HCT116 (cell line): ENCODE data around the gene KLHDC8B. TPM values are rescaled to one million over a fixed set of nuclear protein-coding genes. Genes with fewer than 3 reads are reported as not detected.

Source experiments
- ATAC-seq: fragments of 200-7000 bp; cut with Tn5 transposase; 2 replicates; pipeline ENCODE4 v1.9.1; 2020; ENCODE audit warnings: mild to moderate bottlenecking, moderate library complexity
- BruUV-seq: library from RNA; stranded (reverse); fragments of 400-500 nt; replicated peaks from 2 replicates; lab custom pipeline; 2021; lab: Mats Ljungman, UMichigan
- CTCF ChIA-PET: fragments of 300-600 bp; sonication (Branson Sonifier 250); formaldehyde crosslinking; loops from one replicate; lab custom pipeline; 2021; ENCODE audit warnings: antibody characterized with exemption; lab: Charles Lee
- POLR2A ChIA-PET: fragments of 300-600, 350-600 bp; sonication (Branson Sonifier 250); formaldehyde crosslinking; loops from one replicate; lab custom pipeline; 2021; ENCODE audit warnings: antibody characterized with exemption; lab: Charles Lee
- RAD21 ChIA-PET, 2 experiments: fragments of 300-600 bp; sonication (Branson Sonifier 250); formaldehyde crosslinking; loops; one replicate each; lab custom pipeline; 2023; ENCODE audit warnings: low total read pairs in 2 of 2; ENCODE audit not compliant: uncharacterized antibody in 2 of 2, unreplicated experiment in 2 of 2, low non-redundant PET in 1 of 2; lab: Charles Lee
- DNase-seq: peaks from one replicate; pipeline ENCODE4 v3.0.0-alpha.2; 2010; ENCODE audit warnings: low read depth, low spot score
- H2AFZ ChIP-seq: fragments of 200-600 bp; shearing (Covaris generic), sonication (generic); 2 replicates; pipeline ENCODE4 v1.6.1; 2017; ENCODE audit warnings: low read depth, mixed run types, mixed read lengths, antibody characterized with exemption, low read length; ENCODE audit not compliant: poor library complexity, severe bottlenecking
- H3K27ac ChIP-seq: 2 replicates; pipeline ENCODE4 v1.5.1; 2012; ENCODE audit warnings: low read depth, low read length
- H3K27me3 ChIP-seq: fragments of 200-600 bp; sonication (generic); 2 replicates; pipeline ENCODE4 v1.6.1; 2016; ENCODE audit warnings: mixed run types, low read length, mixed read lengths; ENCODE audit not compliant: insufficient read depth
- H3K36me3 ChIP-seq, 2 experiments: fragments of 200-500 bp in 1 of 2; fragments of 200-600 bp in 1 of 2; sonication (Bioruptor generic) in 1 of 2; sonication (generic) in 1 of 2; 2 replicates each; pipeline versions ENCODE4 v1.5.1 to v1.6.1; 2014 to 2016; ENCODE audit warnings: low read length in 2 of 2, inconsistent platforms in 1 of 2, mixed read lengths in 1 of 2, mixed run types in 1 of 2; ENCODE audit not compliant: insufficient read depth in 2 of 2, control insufficient read depth in 1 of 2
- H3K4me1 ChIP-seq, 2 experiments: fragments of 200-600 bp in 1 of 2; sonication (generic) in 1 of 2; 2 replicates each; pipeline versions ENCODE4 v1.5.1 to v1.6.1; 2012 to 2017; ENCODE audit warnings: low read length in 2 of 2, inconsistent platforms in 1 of 2, mild to moderate bottlenecking in 1 of 2, mixed read lengths in 1 of 2, mixed run types in 1 of 2, moderate library complexity in 1 of 2; ENCODE audit not compliant: insufficient read depth in 2 of 2, control insufficient read depth in 1 of 2
- H3K4me2 ChIP-seq: fragments of 200-600 bp; sonication (generic); 2 replicates; pipeline ENCODE4 v1.6.1; 2017; ENCODE audit warnings: mixed run types, low read length, mixed read lengths
- H3K4me3 ChIP-seq, 2 experiments: fragments of 200-600 bp in 1 of 2; sonication (generic) in 1 of 2; replicated peaks in 1 of 2; 2 replicates each; pipeline ENCODE4 v1.5.1; 2011 to 2016; ENCODE audit warnings: low read length in 2 of 2, control low read depth in 1 of 2, low read depth in 1 of 2, mild to moderate bottlenecking in 1 of 2, mixed read lengths in 1 of 2, mixed run types in 1 of 2
- H3K79me2 ChIP-seq: fragments of 200-600 bp; sonication (generic); 2 replicates; pipeline ENCODE4 v1.6.1; 2017; ENCODE audit warnings: mild to moderate bottlenecking, mixed run types, low read length, moderate library complexity, mixed read lengths; ENCODE audit not compliant: insufficient read depth
- H3K9ac ChIP-seq: fragments of 200-600 bp; sonication (generic); 2 replicates; pipeline ENCODE4 v1.6.1; 2016; ENCODE audit warnings: low read length, mixed read lengths
- H3K9me2 ChIP-seq: fragments of 200-600 bp; sonication (generic), shearing (Covaris generic); 2 replicates; pipeline ENCODE4 v1.6.1; 2017; ENCODE audit warnings: mixed run types, mild to moderate bottlenecking, moderate library complexity; ENCODE audit not compliant: insufficient read depth
- H3K9me3 ChIP-seq, 2 experiments: fragments of 200-500 bp in 1 of 2; fragments of 200-600 bp in 1 of 2; sonication (Bioruptor generic) in 1 of 2; sonication (generic) in 1 of 2; 2 replicates each; pipeline ENCODE4 v1.6.1; 2014 to 2017; ENCODE audit warnings: low read length in 2 of 2, mixed read lengths in 2 of 2, inconsistent platforms in 1 of 2, low read depth in 1 of 2, mild to moderate bottlenecking in 1 of 2, mixed run types in 1 of 2, moderate library complexity in 1 of 2; ENCODE audit not compliant: control insufficient read depth in 1 of 2, insufficient read depth in 1 of 2
- H4K20me1 ChIP-seq: fragments of 200-600 bp; sonication (generic), shearing (Covaris generic); 2 replicates; pipeline ENCODE4 v1.6.1; 2017; ENCODE audit warnings: mixed run types, mild to moderate bottlenecking, moderate library complexity; ENCODE audit not compliant: insufficient read depth
- ATF3 ChIP-seq: IDR thresholded peaks from 2 replicates; pipeline ENCODE4 v1.6.1; 2012
- CBX3 ChIP-seq: IDR thresholded peaks from 2 replicates; pipeline ENCODE4 v1.6.1; 2012; ENCODE audit warnings: low read depth
- CEBPB ChIP-seq: IDR thresholded peaks from 2 replicates; pipeline ENCODE4 v1.6.1; 2012; ENCODE audit warnings: low read depth
- CTCF ChIP-seq, 3 experiments: fragments of 200-600 bp in 1 of 3; sonication (generic) in 1 of 3; IDR thresholded peaks in 2 of 3; conservative IDR thresholded peaks in 1 of 3; 2 replicates each; pipeline ENCODE4 v1.5.1; 2012 to 2017; ENCODE audit warnings: low read depth in 2 of 3, low read length in 2 of 3, antibody characterized with exemption in 1 of 3, borderline replicate concordance in 1 of 3, control low read depth in 1 of 3, mild to moderate bottlenecking in 1 of 3, mixed read lengths in 1 of 3, mixed run types in 1 of 3, moderate library complexity in 1 of 3; ENCODE audit not compliant: insufficient read depth in 1 of 3
- EGR1 ChIP-seq: IDR thresholded peaks from 2 replicates; pipeline ENCODE4 v1.6.1; 2012; ENCODE audit warnings: low read depth
- EZH2phosphoT487 ChIP-seq: fragments of 200-600 bp; IDR thresholded peaks from 2 replicates; pipeline ENCODE4 v1.6.1; 2018; ENCODE audit warnings: antibody characterized with exemption, borderline replicate concordance
- POLR2A ChIP-seq: IDR thresholded peaks from 2 replicates; pipeline ENCODE4 v1.7.0; 2011; ENCODE audit warnings: borderline replicate concordance; ENCODE audit not compliant: insufficient read depth, insufficient read length; ENCODE audit errors: extremely low read depth
- POLR2AphosphoS5 ChIP-seq: IDR thresholded peaks from 2 replicates; pipeline ENCODE4 v1.6.1; 2011; ENCODE audit warnings: mild to moderate bottlenecking, low read depth, low read length, moderate library complexity
- RAD21 ChIP-seq: IDR thresholded peaks from 2 replicates; pipeline ENCODE4 v1.6.1; 2012; ENCODE audit warnings: low read depth, mild to moderate bottlenecking
- REST ChIP-seq: IDR thresholded peaks from 2 replicates; pipeline ENCODE4 v1.6.1; 2012; ENCODE audit warnings: low read depth
- SP1 ChIP-seq: IDR thresholded peaks from 2 replicates; pipeline ENCODE4 v1.6.1; 2012; ENCODE audit warnings: low read depth
- SRF ChIP-seq: IDR thresholded peaks from 2 replicates; pipeline ENCODE4 v1.6.1; 2012; ENCODE audit warnings: low read depth
- ZBTB33 ChIP-seq: IDR thresholded peaks from 2 replicates; pipeline ENCODE4 v1.6.1; 2011; ENCODE audit warnings: mild to moderate bottlenecking, low read length, moderate library complexity; ENCODE audit not compliant: insufficient replicate concordance; ENCODE audit errors: extremely low read depth
- ZFX ChIP-seq: fragments of 450-650 bp; IDR thresholded peaks from 2 replicates; pipeline ENCODE4 v1.6.1; 2017
- intact Hi-C: fragments of 100-400 bp; cut with micrococcal nuclease; formaldehyde crosslinking; loops from 2 replicates; pipeline ENCODE4 v1.10.0; 2022
- total RNA-seq: library from RNA; stranded (reverse); gene quantifications from one replicate; pipeline ENCODE4 v1.2.1, GENCODE V29; 2021; ENCODE audit not compliant: unreplicated experiment

Gene KLHDC8B
- total RNA-seq, 1 experiment from 2014 or later, result 10.4 TPM

- H3K4me3 ChIP-seq, result no peak overlapping the region
- ChIA-PET CTCF (interaction anchor here (1.1 to 2.1 kb wide), 2 partner anchors 9 to 287 kb away, joined by 3 to 6 read pairs; partner anchors contain the start of gene KLHDC8B), RAD21 (no interaction called here), POLR2A (no interaction called here)
- H3K79me2 ChIP-seq, result peaks cover 32% of the 10 kb centered on the region
- intact Hi-C loops, result no loop called here
- ATAC-seq, result no peak
- no peak overlapping the region for H3K4me2 ChIP-seq
- H3K9me2 ChIP-seq, result no peaks in the 10 kb centered on the region
- TF ChIP-seq SP1 (no peak), EGR1 (no peak), CTCF (IDR thresholded peaks at IDR 0.05 in 2 of 3, conservative IDR thresholded peaks at IDR 0.05 in 1 of 3; ENCODE audit: borderline replicate concordance in 1 of 3, insufficient read depth in 1 of 3, low read depth in 2 of 3, low read length in 2 of 3) (no peak), CBX3 (no peak), ZFX (no peak), ZBTB33 (no peak), ATF3 (no peak), CEBPB (no peak), RAD21 (no peak), POLR2AphosphoS5 (no peak), SRF (no peak), EZH2phosphoT487 (no peak), REST (no peak), POLR2A (no peak)
- no TSS peak for BruUV-seq
- H3K27me3 ChIP-seq, result no peaks in the 10 kb centered on the region
- H4K20me1 ChIP-seq, result no peaks in the 10 kb centered on the region
- peaks cover 9 to 17% of the 10 kb centered on the region in 2 experiments for H3K4me1 ChIP-seq
- no peaks in the 10 kb centered on the region for H3K9me3 ChIP-seq
- H3K9ac ChIP-seq, result no peak overlapping the region
- peaks cover 11 to 17% of the 10 kb centered on the region in 2 experiments for H3K36me3 ChIP-seq
- H2AFZ ChIP-seq, result no peak overlapping the region
- H3K27ac ChIP-seq, result no peak overlapping the region
- no peak for DNase-seq
These were observed 9.4 kb upstream of the KLHDC8B start for GRCh38 chr3:49161808-49162530.
